Daoy (cell line): Measurements from ENCODE around the gene NRCAM. TPM values are rescaled to one million over a fixed set of nuclear protein-coding genes. Genes with fewer than 3 reads are reported as not detected.

Source experiments
- total RNA-seq: library from RNA; depleted of rRNA; stranded (reverse); fragments of >200 nt; shearing (Covaris generic); gene quantifications from 2 replicates; pipeline ENCODE4 v1.2.3, GENCODE V29; 2014; rRNA removed

The NRCAM gene
- total RNA-seq, 1 experiment from 2014 or later: 0.11 TPM

Other genes with a start within 250 kb of the NRCAM start
- gene PNPLA8, start 69.7 kb upstream of the NRCAM start, total RNA-seq: 40.6 and 46.9 TPM in 2 replicates
- gene THAP5, start 113.3 kb upstream of the NRCAM start, total RNA-seq: 36.1 and 39.6 TPM in 2 replicates
- gene DNAJB9, start 113.4 kb upstream of the NRCAM start, total RNA-seq: 26.0 and 27.2 TPM in 2 replicates